Stimulated activated CD4-positive, alpha-beta T cell treated with anti-CD3 and anti-CD28 coated beads, Interleukin-2, amount 100 ng/mL, for 4 hours (primary cell): Measurements from ENCODE around the gene TGFBR3.
"Not testable (repeated sequence)": the region's sequence is repeated elsewhere in the genome, so short reads cannot be mapped to it uniquely, and the experiment has no call there.

ENCODE experiments used
- DNase-seq: peaks from one replicate; pipeline ENCODE4 v3.0.0-alpha.2; 2020; ENCODE audit warnings: low read depth

The TGFBR3 gene

GRCh38 chr1:91682882-91683597 lies 202.9 kb downstream of the TGFBR3 start:
- DNase-seq: no peak

GRCh38 chr1:91680556-91681155 lies 205.3 kb downstream of the TGFBR3 start:
- no peak for DNase-seq

- DNase-seq: no peak
These were observed 206.5 kb downstream of the TGFBR3 start for GRCh38 chr1:91679446-91679845.

GRCh38 chr1:91676030-91676429 lies 209.9 kb downstream of the TGFBR3 start:
- no peak for DNase-seq

- DNase-seq: no peak
These were observed 211.8 kb downstream of the TGFBR3 start for GRCh38 chr1:91674107-91674506.

GRCh38 chr1:91673613-91674012 lies 212.3 kb downstream of the TGFBR3 start:
- no peak for DNase-seq

GRCh38 chr1:91672601-91673161 lies 213.3 kb downstream of the TGFBR3 start:
- no peak for DNase-seq

- no peak for DNase-seq
These were observed 215.2 kb downstream of the TGFBR3 start for GRCh38 chr1:91670781-91671180.

- no peak for DNase-seq
These were observed 216.2 kb downstream of the TGFBR3 start for GRCh38 chr1:91669584-91670350.

- not testable (repeated sequence) for DNase-seq
These were observed 219.3 kb downstream of the TGFBR3 start for GRCh38 chr1:91666651-91667050.

GRCh38 chr1:91661121-91661520 lies 224.8 kb downstream of the TGFBR3 start:
- DNase-seq: no peak

GRCh38 chr1:91660708-91661107 lies 225.2 kb downstream of the TGFBR3 start:
- no peak for DNase-seq

- DNase-seq: no peak
These were observed 230.0 kb downstream of the TGFBR3 start for GRCh38 chr1:91655912-91656449.

- DNase-seq: no peak
These were observed 232.8 kb downstream of the TGFBR3 start for GRCh38 chr1:91653183-91653582.

- DNase-seq: no peak
These were observed 234.3 kb downstream of the TGFBR3 start for GRCh38 chr1:91651661-91652071.

- no peak for DNase-seq
These were observed 234.7 kb downstream of the TGFBR3 start for GRCh38 chr1:91651243-91651642.

GRCh38 chr1:91650764-91651163 lies 235.2 kb downstream of the TGFBR3 start:
- no peak for DNase-seq

- no peak for DNase-seq
These were observed 238.9 kb downstream of the TGFBR3 start for GRCh38 chr1:91647061-91647460.

GRCh38 chr1:91645031-91645430 lies 240.9 kb downstream of the TGFBR3 start:
- no peak for DNase-seq

- DNase-seq: no peak
These were observed 242.5 kb downstream of the TGFBR3 start for GRCh38 chr1:91643431-91643830.

GRCh38 chr1:91640877-91641526 lies 244.9 kb downstream of the TGFBR3 start:
- DNase-seq: no peak

GRCh38 chr1:91637539-91637994 lies 248.4 kb downstream of the TGFBR3 start:
- no peak for DNase-seq
